GM23248 (cell line): ENCODE data around the gene VAV2. TPM values are rescaled to one million over a fixed set of nuclear protein-coding genes. Genes with fewer than 3 reads are reported as not detected.
"Not testable (repeated sequence)": the region's sequence is repeated elsewhere in the genome, so short reads cannot be mapped to it uniquely, and the experiment has no call there.

Experiments used
- DNase-seq: peaks from one replicate; pipeline ENCODE4 v3.0.0-alpha.2; 2015
- H2AFZ ChIP-seq: fragments of 200-600 bp; sonication (generic); 2 replicates; pipeline ENCODE4 v1.6.1; 2016; ENCODE audit warnings: antibody characterized with exemption
- H3F3A ChIP-seq: fragments of 200-600 bp; sonication (generic); 2 replicates; pipeline ENCODE4 v1.6.1; 2016; ENCODE audit warnings: mild to moderate bottlenecking, antibody characterized with exemption, mixed run types; ENCODE audit not compliant: insufficient read depth
- H3K27ac ChIP-seq: fragments of 200-600 bp; sonication (generic); 2 replicates; pipeline ENCODE4 v1.5.1; 2016; ENCODE audit warnings: mild to moderate bottlenecking
- H3K27me3 ChIP-seq: fragments of 200-600 bp; sonication (generic); replicated peaks from 2 replicates; pipeline ENCODE4 v1.6.1; 2016; ENCODE audit warnings: mild to moderate bottlenecking; ENCODE audit not compliant: insufficient read depth
- H3K36me3 ChIP-seq: fragments of 200-600 bp; sonication (generic); 2 replicates; pipeline ENCODE4 v1.6.1; 2016; ENCODE audit warnings: low read depth, mild to moderate bottlenecking
- H3K4me1 ChIP-seq: fragments of 200-600 bp; sonication (generic); 2 replicates; pipeline ENCODE4 v1.6.1; 2016; ENCODE audit warnings: mild to moderate bottlenecking; ENCODE audit not compliant: insufficient read depth
- H3K4me2 ChIP-seq: fragments of 200-600 bp; sonication (generic); one replicate; pipeline ENCODE4 v1.6.1; 2016; ENCODE audit warnings: mild to moderate bottlenecking; ENCODE audit not compliant: unreplicated experiment
- H3K4me3 ChIP-seq: fragments of 200-600 bp; sonication (generic); 2 replicates; pipeline ENCODE4 v1.5.1; 2016; ENCODE audit warnings: mild to moderate bottlenecking
- H3K79me2 ChIP-seq: fragments of 200-600 bp; sonication (generic); 2 replicates; pipeline ENCODE4 v1.6.1; 2016; ENCODE audit warnings: mild to moderate bottlenecking; ENCODE audit not compliant: insufficient read depth
- H3K9ac ChIP-seq: fragments of 200-600 bp; sonication (generic); 2 replicates; pipeline ENCODE4 v1.6.1; 2016; ENCODE audit warnings: mild to moderate bottlenecking
- H3K9me2 ChIP-seq: fragments of 200-600 bp; sonication (generic); 2 replicates; pipeline ENCODE4 v1.6.1; 2016; ENCODE audit warnings: mixed run types, mild to moderate bottlenecking, moderate library complexity; ENCODE audit not compliant: insufficient read depth
- H3K9me3 ChIP-seq: fragments of 200-600 bp; sonication (generic); one replicate; pipeline ENCODE4 v1.6.1; 2017; ENCODE audit warnings: low read depth
- H4K20me1 ChIP-seq: fragments of 200-600 bp; sonication (generic); 2 replicates; pipeline ENCODE4 v1.6.0; 2016; ENCODE audit not compliant: insufficient read depth
- EZH2 ChIP-seq: fragments of 200-600 bp; sonication (generic); IDR thresholded peaks from 2 replicates; pipeline ENCODE4 v1.6.1; 2018; ENCODE audit warnings: antibody characterized with exemption, mild to moderate bottlenecking; ENCODE audit not compliant: insufficient read depth, poor library complexity, severe bottlenecking
- EZH2phosphoT487 ChIP-seq: fragments of 200-600 bp; sonication (generic); IDR thresholded peaks from 2 replicates; pipeline ENCODE4 v1.6.1; 2018; ENCODE audit warnings: antibody characterized with exemption, moderate library complexity, mild to moderate bottlenecking, low read depth; ENCODE audit not compliant: insufficient read depth
- WGBS, 2 experiments: methylation state at CpG; one replicate each; pipeline ENCODE4 v1.1.6; 2015 to 2017; ENCODE audit warnings: low lambda C conversion rate in 2 of 2, low coverage in 1 of 2; ENCODE audit errors: missing lambda C conversion rate in 2 of 2; 5-methylcytosine and 5-hydroxymethylcytosine counted together
- in situ Hi-C: fragments of 300-500 bp; cut with MboI; formaldehyde crosslinking; loops from 2 replicates; pipeline ENCODE4 v1.15.0; 2020
- polyA plus RNA-seq: library from polyadenylated mRNA; unstranded; fragments of >200 nt; fragmentation: Nextera tagmentation; extraction: Ambion mirVana; gene quantifications from 2 replicates; pipeline ENCODE4 v1.2.1, GENCODE V29; 2016
- total RNA-seq: library from RNA; depleted of rRNA; stranded (reverse); fragments of >200 nt; shearing (Covaris generic); gene quantifications from 2 replicates; pipeline ENCODE4 v1.2.3, GENCODE V29; 2014

VAV2 gene
- total and polyA plus RNA-seq, 2 experiments from 2014 or later: 6.7 to 9.0 TPM

DNA sequence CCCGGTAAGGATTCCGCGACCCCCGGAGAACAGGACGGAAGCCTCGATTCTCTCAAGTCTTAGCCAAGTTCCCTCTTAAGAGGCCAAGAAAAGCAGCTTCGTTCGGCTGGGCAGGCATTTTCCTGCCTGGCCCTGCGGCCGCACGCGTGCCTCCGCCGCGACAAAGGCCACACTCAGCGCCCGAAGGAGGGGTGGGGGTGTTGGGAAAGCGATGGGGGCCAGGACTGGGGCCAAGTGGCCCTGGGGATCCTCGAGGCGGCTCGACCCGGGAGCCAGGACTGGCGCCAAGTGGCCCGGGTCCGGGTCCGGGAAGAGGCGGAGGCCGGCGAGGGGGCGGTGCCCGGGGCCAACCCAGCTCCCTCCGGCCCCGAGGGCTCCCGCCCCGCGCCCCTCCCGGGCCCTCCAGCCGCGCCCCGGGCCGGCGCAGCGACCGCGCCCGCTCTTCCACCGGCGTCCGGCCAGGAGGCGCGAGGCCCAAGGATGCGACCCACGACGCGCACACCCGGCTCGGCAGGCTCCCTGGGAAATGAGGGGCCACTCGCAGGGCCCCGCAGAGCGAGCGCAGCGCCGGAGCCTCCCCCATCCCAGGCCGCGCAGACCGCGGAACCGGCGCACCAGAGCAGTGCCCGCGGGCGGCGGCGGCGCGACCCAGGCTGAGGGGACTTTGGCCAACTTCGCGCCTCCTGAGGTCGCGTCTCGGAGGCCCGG, 756 bp downstream of the VAV2 start:
- Histone ChIP-seq H4K20me1 (no peaks in the 10 kb centered on the region), H3K36me3 (no peaks in the 10 kb centered on the region), H3K4me2 (peak overlapping the region; percentile 84), H2AFZ (peak overlapping the region; percentile 80), H3K9me3 (no peaks in the 10 kb centered on the region), H3F3A (no peaks in the 10 kb centered on the region), H3K9ac (peak overlapping the region; percentile 78), H3K4me3 (peak overlapping the region; percentile 85), H3K4me1 (peaks cover 7% of the 10 kb centered on the region; the same call in 1 of the 2 replicates), H3K27me3 (no peaks in the 10 kb centered on the region), H3K79me2 (peaks cover 46% of the 10 kb centered on the region), H3K9me2 (no peaks in the 10 kb centered on the region), H3K27ac (peak overlapping the region; percentile 68)
- TF ChIP-seq EZH2 (no peak), EZH2phosphoT487 (no peak)
- in situ Hi-C loops: loop anchor here (5.0 kb wide), 1 partner anchor 204 kb away; no protein-coding TSS in a partner anchor
- 1% methylated on average over 41 to 48 of the region's 82 CpGs for WGBS, 2 experiments
- DNase-seq: peak; percentile 55

GRCh38 chr9:133990366-133991213, 1.5 kb downstream of the VAV2 start:
- H3K9me3 ChIP-seq: no peaks in the 10 kb centered on the region
- in situ Hi-C loops: loop anchor here (5.0 kb wide), 1 partner anchor 203 kb away; no protein-coding TSS in a partner anchor
- peak overlapping the region; percentile 85 for H3K4me3 ChIP-seq
- H3F3A ChIP-seq: no peaks in the 10 kb centered on the region
- H2AFZ ChIP-seq: peak overlapping the region; percentile 65
- no peaks in the 10 kb centered on the region; the same call in 1 of the 2 replicates for H4K20me1 ChIP-seq
- no peaks in the 10 kb centered on the region for H3K36me3 ChIP-seq
- peak overlapping the region; percentile 78 for H3K9ac ChIP-seq
- peak overlapping the region; percentile 76 for H3K4me2 ChIP-seq
- no peak for TF ChIP-seq EZH2
- TF ChIP-seq EZH2phosphoT487: no peak
- WGBS, 2 experiments: 29% methylated on average over 30 to 31 of the region's 31 CpGs
- peak; percentile 91 for DNase-seq
- no peaks in the 10 kb centered on the region for H3K9me2 ChIP-seq
- peak overlapping the region; percentile 68 for H3K27ac ChIP-seq
- H3K79me2 ChIP-seq: peaks cover 54% of the 10 kb centered on the region
- H3K27me3 ChIP-seq: no peaks in the 10 kb centered on the region
- peaks cover 7% of the 10 kb centered on the region; the same call in 1 of the 2 replicates for H3K4me1 ChIP-seq

- Histone ChIP-seq H3K9me2 (no peaks in the 10 kb centered on the region), H3K4me2 (peak overlapping the region; percentile 76), H3K79me2 (peaks cover 62% of the 10 kb centered on the region), H3K9me3 (no peaks in the 10 kb centered on the region), H4K20me1 (no peaks in the 10 kb centered on the region; the same call in 1 of the 2 replicates), H3K9ac (peak overlapping the region; percentile 78; the same call in 1 of the 2 replicates), H3K27me3 (no peaks in the 10 kb centered on the region), H3K36me3 (no peaks in the 10 kb centered on the region), H3F3A (no peaks in the 10 kb centered on the region), H3K4me1 (peaks cover 7% of the 10 kb centered on the region; the same call in 1 of the 2 replicates), H2AFZ (no peak overlapping the region), H3K4me3 (peak overlapping the region; percentile 85; the same call in 1 of the 2 replicates), H3K27ac (no peak overlapping the region)
- DNase-seq: no peak
- TF ChIP-seq EZH2 (no peak), EZH2phosphoT487 (no peak)
- in situ Hi-C loops: loop anchor here (5.0 kb wide), 1 partner anchor 202 kb away; no protein-coding TSS in a partner anchor
- WGBS, 2 experiments: 78 to 85% methylated on average over 24 of the region's 24 CpGs
Observed at GRCh38 chr9:133989625-133990365, 2.3 kb downstream of the VAV2 start.

GRCh38 chr9:133988771-133989170, 3.4 kb downstream of the VAV2 start:
- H3K36me3 ChIP-seq, H3K4me2 ChIP-seq, in situ Hi-C loops, H3K9ac ChIP-seq, H3K9me3 ChIP-seq, H3K9me2 ChIP-seq, H3K27me3 ChIP-seq, H4K20me1 ChIP-seq, H2AFZ ChIP-seq, H3K27ac ChIP-seq, H3K4me3 ChIP-seq, DNase-seq, H3F3A ChIP-seq, H3K4me1 ChIP-seq: not testable (repeated sequence)
- H3K79me2 ChIP-seq: peaks cover 72% of the 10 kb centered on the region
- WGBS, 2 experiments: 90 to 91% methylated on average over 13 to 14 of the region's 14 CpGs
